HEK293T (cell line): ENCODE data around the gene CHD8.

Experiments used
- CTCF ChIA-PET: fragments of 350-600 bp; formaldehyde crosslinking; extraction: SDS; loops from one replicate; lab custom pipeline; 2021; ENCODE audit warnings: antibody characterized with exemption, inconsistent platforms; lab: Yijun Ruan, JAX
- POLR2A ChIA-PET: fragments of 350-600 bp; formaldehyde crosslinking; extraction: SDS; loops from one replicate; lab custom pipeline; 2020; ENCODE audit warnings: antibody characterized with exemption, inconsistent platforms; lab: Yijun Ruan, JAX
- DNase-seq: peaks from one replicate; pipeline ENCODE4 v3.0.0; 2012; ENCODE audit warnings: mixed read lengths; ENCODE audit errors: extremely low spot score
- ARNT ChIP-seq: fragments of 450-650 bp; IDR thresholded peaks from 2 replicates; pipeline ENCODE4 v1.6.1; 2017; ENCODE audit warnings: mild to moderate bottlenecking
- BHLHE40 ChIP-seq: fragments of 450-650 bp; IDR thresholded peaks from 2 replicates; pipeline ENCODE4 v1.6.1; 2016; ENCODE audit warnings: mild to moderate bottlenecking, moderate library complexity, borderline replicate concordance
- CTBP1 ChIP-seq: fragments of 450-650 bp; IDR thresholded peaks from 2 replicates; pipeline ENCODE4 v1.6.1; 2016; ENCODE audit warnings: borderline replicate concordance
- ELF4 ChIP-seq: fragments of 450-650 bp; IDR thresholded peaks from 2 replicates; pipeline ENCODE4 v1.6.1; 2017; ENCODE audit warnings: antibody characterized with exemption
- FOXA1 ChIP-seq: fragments of 450-650 bp; IDR thresholded peaks from 2 replicates; pipeline ENCODE4 v1.6.1; 2016; ENCODE audit warnings: mild to moderate bottlenecking
- FOXK2 ChIP-seq: fragments of 450-650 bp; IDR thresholded peaks from 2 replicates; pipeline ENCODE4 v1.6.1; 2016; ENCODE audit warnings: mild to moderate bottlenecking
- FOXM1 ChIP-seq: fragments of 450-650 bp; IDR thresholded peaks from 2 replicates; pipeline ENCODE4 v1.6.1; 2017; ENCODE audit warnings: mild to moderate bottlenecking, borderline replicate concordance
- HDGF ChIP-seq: fragments of 450-650 bp; IDR thresholded peaks from 2 replicates; pipeline ENCODE4 v1.6.1; 2017; ENCODE audit warnings: antibody characterized with exemption, borderline replicate concordance
- L3MBTL2 ChIP-seq: fragments of 450-650 bp; conservative IDR thresholded peaks from 2 replicates; pipeline ENCODE4 v1.6.1; 2016; ENCODE audit warnings: mild to moderate bottlenecking
- LEF1 ChIP-seq: fragments of 450-650 bp; IDR thresholded peaks from 2 replicates; pipeline ENCODE4 v1.6.1; 2017; ENCODE audit warnings: mild to moderate bottlenecking, borderline replicate concordance
- NFRKB ChIP-seq: fragments of 450-650 bp; IDR thresholded peaks from 2 replicates; pipeline ENCODE4 v1.6.1; 2016; ENCODE audit warnings: mild to moderate bottlenecking, moderate library complexity
- SP1 ChIP-seq: fragments of 450-650 bp; IDR thresholded peaks from 2 replicates; pipeline ENCODE4 v1.6.1; 2017
- SUZ12 ChIP-seq: fragments of 450-650 bp; IDR thresholded peaks from 2 replicates; pipeline ENCODE4 v1.6.1; 2016; ENCODE audit warnings: mild to moderate bottlenecking
- TARDBP ChIP-seq: fragments of 450-650 bp; IDR thresholded peaks from 2 replicates; pipeline ENCODE4 v1.6.1; 2016
- ZNF384 ChIP-seq: fragments of 450-650 bp; IDR thresholded peaks from 2 replicates; pipeline ENCODE4 v1.6.1; 2016
- TF ChIP-seq, protein P1 (sequence below): fragments of 450-650 bp; IDR thresholded peaks from 2 replicates; pipeline ENCODE4 v1.6.1; 2016

Gene CHD8

GRCh38 chr14:21367582-21368144 is 88.3 kb downstream of the CHD8 start:
- ChIA-PET POLR2A (no interaction called here), CTCF (interaction anchor here (0.6 kb wide), 1 partner anchor 20 kb away, joined by 3 read pairs; no protein-coding TSS in a partner anchor)
- TF ChIP-seq FOXK2 (no peak), CTBP1 (no peak), SUZ12 (no peak), ELF4 (no peak), ARNT (no peak), L3MBTL2 (no peak), FOXA1 (no peak), HDGF (no peak), LEF1 (no peak), FOXM1 (no peak), ZNF384 (no peak)
- TF ChIP-seq, protein P1, sequence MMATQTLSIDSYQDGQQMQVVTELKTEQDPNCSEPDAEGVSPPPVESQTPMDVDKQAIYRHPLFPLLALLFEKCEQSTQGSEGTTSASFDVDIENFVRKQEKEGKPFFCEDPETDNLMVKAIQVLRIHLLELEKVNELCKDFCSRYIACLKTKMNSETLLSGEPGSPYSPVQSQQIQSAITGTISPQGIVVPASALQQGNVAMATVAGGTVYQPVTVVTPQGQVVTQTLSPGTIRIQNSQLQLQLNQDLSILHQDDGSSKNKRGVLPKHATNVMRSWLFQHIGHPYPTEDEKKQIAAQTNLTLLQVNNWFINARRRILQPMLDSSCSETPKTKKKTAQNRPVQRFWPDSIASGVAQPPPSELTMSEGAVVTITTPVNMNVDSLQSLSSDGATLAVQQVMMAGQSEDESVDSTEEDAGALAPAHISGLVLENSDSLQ: no peak
- no peak for DNase-seq

DNA sequence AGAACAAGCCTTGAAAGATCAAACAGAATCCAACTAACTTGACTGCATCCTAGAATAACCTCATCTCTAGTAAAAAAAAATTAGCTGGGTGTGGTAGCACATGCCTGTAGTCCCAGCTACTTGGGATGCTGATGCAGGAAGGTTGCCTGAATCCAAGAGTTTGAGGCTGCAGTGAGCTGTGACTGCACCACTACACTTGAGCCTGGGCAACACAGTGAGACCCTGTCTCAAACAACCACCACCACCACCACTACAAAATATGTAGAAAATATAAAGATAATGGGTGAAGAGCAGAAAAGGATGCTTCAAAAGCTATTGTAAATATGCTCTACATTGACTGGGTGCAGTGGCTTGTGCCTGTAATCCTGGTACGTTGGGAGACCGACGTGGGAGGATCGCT is 99.4 kb downstream of the CHD8 start:
- CTCF ChIA-PET: no interaction called here
- TF ChIP-seq BHLHE40 (no peak), FOXK2 (no peak), ZNF384 (no peak), CTBP1 (no peak), TARDBP (no peak), HDGF (no peak)
- no peak for DNase-seq
- POLR2A ChIA-PET: no interaction called here

- ChIA-PET POLR2A (no interaction called here), CTCF (no interaction called here)
- no peak for DNase-seq
- TF ChIP-seq NFRKB (no peak), FOXK2 (no peak), ELF4 (no peak), SUZ12 (no peak), FOXM1 (no peak), BHLHE40 (no peak), SP1 (no peak), ARNT (no peak), LEF1 (no peak), TARDBP (no peak), FOXA1 (no peak), CTBP1 (no peak), ZNF384 (no peak), L3MBTL2 (no peak), HDGF (no peak)
- TF ChIP-seq, protein P1: no peak
Measured at GRCh38 chr14:21352587-21352986, 103.3 kb downstream of the CHD8 start.

GRCh38 chr14:21350539-21350938 is 105.4 kb downstream of the CHD8 start:
- POLR2A ChIA-PET: no interaction called here
- DNase-seq: no peak
- TF ChIP-seq BHLHE40 (no peak), CTBP1 (no peak), SUZ12 (no peak), NFRKB (no peak)
- TF ChIP-seq, protein P1: no peak
- CTCF ChIA-PET: no interaction called here

DNA sequence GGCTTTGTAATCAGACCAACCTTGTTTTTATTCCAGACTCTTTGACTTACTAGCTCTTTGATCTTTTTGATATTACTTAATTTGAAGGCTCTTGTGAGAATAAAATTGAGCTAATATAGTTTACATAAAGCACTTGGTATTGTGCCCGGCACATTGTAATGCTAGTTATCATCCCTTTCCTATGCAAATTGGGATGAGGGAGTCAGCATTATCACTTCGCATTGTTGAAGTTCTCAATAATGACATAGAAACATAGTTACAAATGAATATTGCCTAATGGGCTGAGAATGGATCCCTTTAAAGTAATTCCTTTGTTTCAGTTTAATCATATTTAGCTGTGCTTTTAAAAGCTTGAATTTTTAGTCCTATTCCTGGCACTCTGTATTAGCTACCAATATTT is 108.7 kb downstream of the CHD8 start:
- TF ChIP-seq CTBP1 (no peak), TARDBP (no peak), ZNF384 (no peak), L3MBTL2 (no peak), HDGF (no peak), LEF1 (no peak), ARNT (no peak), FOXK2 (no peak), FOXM1 (no peak), FOXA1 (no peak), SUZ12 (no peak), SP1 (no peak), ELF4 (no peak), BHLHE40 (no peak), NFRKB (no peak)
- TF ChIP-seq, protein P1: no peak
- no peak for DNase-seq
- CTCF ChIA-PET: no interaction called here
- POLR2A ChIA-PET: no interaction called here
